GM19351 (cell line): ENCODE measurements around the gene AKAP17A.

ENCODE experiments used
- ATAC-seq: cut with Tn5 transposase; IDR thresholded peaks from one replicate; pipeline ENCODE4 v1.9.1; 2021; ENCODE audit warnings: mild to moderate bottlenecking, moderate library complexity; ENCODE audit not compliant: unreplicated experiment

AKAP17A gene

GRCh38 chrX:1582686-1583437, 8.5 kb upstream of the AKAP17A start:
- peak; percentile 82 for ATAC-seq

- ATAC-seq, result no peak
Measured at GRCh38 chrX:1584237-1585011, 7.0 kb upstream of the AKAP17A start.

GRCh38 chrX:1587161-1587560, 4.2 kb upstream of the AKAP17A start:
- ATAC-seq, result peak; percentile 19

GRCh38 chrX:1589356-1590130, 1.9 kb upstream of the AKAP17A start:
- no peak for ATAC-seq

- peak; percentile 5 for ATAC-seq
Measured at GRCh38 chrX:1591863-1592469, 562 bp downstream of the AKAP17A start.

- ATAC-seq, result peak; percentile 43
Measured at GRCh38 chrX:1592470-1593142, 1.2 kb downstream of the AKAP17A start.

- no peak for ATAC-seq
Measured at GRCh38 chrX:1593286-1594271, 2.2 kb downstream of the AKAP17A start.

GRCh38 chrX:1595711-1596060, 4.3 kb downstream of the AKAP17A start:
- no peak for ATAC-seq

GRCh38 chrX:1596676-1597344, 5.4 kb downstream of the AKAP17A start:
- no peak for ATAC-seq

- ATAC-seq, result no peak
Measured at GRCh38 chrX:1597345-1598020, 6.1 kb downstream of the AKAP17A start.

- no peak for ATAC-seq
Measured at GRCh38 chrX:1598021-1598875, 6.8 kb downstream of the AKAP17A start.

- ATAC-seq, result no peak
Measured at GRCh38 chrX:1598876-1599790, 7.7 kb downstream of the AKAP17A start.

GRCh38 chrX:1599791-1600405, 8.5 kb downstream of the AKAP17A start:
- ATAC-seq, result no peak

GRCh38 chrX:1600406-1601050, 9.1 kb downstream of the AKAP17A start:
- no peak for ATAC-seq

- no peak for ATAC-seq
Measured at GRCh38 chrX:1601051-1601767, 9.8 kb downstream of the AKAP17A start.
